GM12872 (cell line): ENCODE data around the gene CLPSL1.

Source experiments
- CTCF ChIP-seq: IDR thresholded peaks from 3 replicates; pipeline ENCODE4 v1.5.1; 2011; ENCODE audit warnings: low read depth, mild to moderate bottlenecking, low read length, moderate library complexity; ENCODE audit not compliant: insufficient read depth

The CLPSL1 gene

GRCh38 chr6:35737413-35738211 lies 43.2 kb upstream of the CLPSL1 start:
- peak; percentile 76 for TF ChIP-seq CTCF

GRCh38 chr6:35739645-35740524 lies 40.9 kb upstream of the CLPSL1 start:
- TF ChIP-seq CTCF, result no peak

GRCh38 chr6:35742842-35743241 lies 38.0 kb upstream of the CLPSL1 start:
- TF ChIP-seq CTCF, result no peak

GRCh38 chr6:35745509-35745908 lies 35.3 kb upstream of the CLPSL1 start:
- no peak for TF ChIP-seq CTCF

GRCh38 chr6:35746516-35746915 lies 34.3 kb upstream of the CLPSL1 start:
- no peak for TF ChIP-seq CTCF

GRCh38 chr6:35747877-35748276 lies 32.9 kb upstream of the CLPSL1 start:
- TF ChIP-seq CTCF, result no peak

- no peak for TF ChIP-seq CTCF
Measured at GRCh38 chr6:35750557-35750956, 30.3 kb upstream of the CLPSL1 start.
